GM21390 (cell line): ENCODE results near the gene DCAF4L1.

Source experiments
- ATAC-seq: cut with Tn5 transposase; IDR thresholded peaks from one replicate; pipeline ENCODE4 v1.9.1; 2021; ENCODE audit not compliant: unreplicated experiment

Gene DCAF4L1

GRCh38 chr4:41990365-41991111 lies 9.0 kb downstream of the DCAF4L1 start, which contains the start of gene SLC30A9:
Gene SLC30A9 (plus strand): TSS chr4:41990530. CDS start chr4:41990652, 122 bp downstream.
- ATAC-seq = peak; percentile 99

GRCh38 chr4:41991916-41992767 lies 10.6 kb downstream of the DCAF4L1 start:
- no peak for ATAC-seq

GRCh38 chr4:41992967-41993857 lies 11.7 kb downstream of the DCAF4L1 start:
- ATAC-seq = no peak

GRCh38 chr4:41994461-41994985 lies 13.0 kb downstream of the DCAF4L1 start:
- ATAC-seq = no peak

GRCh38 chr4:41998019-41998418 lies 16.5 kb downstream of the DCAF4L1 start:
- ATAC-seq = no peak

GRCh38 chr4:41999321-41999720 lies 17.8 kb downstream of the DCAF4L1 start:
- ATAC-seq = no peak

- ATAC-seq = no peak
Observed at GRCh38 chr4:42008011-42008786, 26.6 kb downstream of the DCAF4L1 start.

GRCh38 chr4:42015438-42015837 lies 33.9 kb downstream of the DCAF4L1 start:
- no peak for ATAC-seq

- ATAC-seq = no peak
Observed at GRCh38 chr4:42018451-42018850, 36.9 kb downstream of the DCAF4L1 start.
